Neural cell (in vitro differentiated cells): ENCODE measurements around the gene KCTD15. TPM values are rescaled to one million over a fixed set of nuclear protein-coding genes. Genes with fewer than 3 reads are reported as not detected.

Source experiments
- H2AFZ ChIP-seq: fragments of 200-600, 300-800 bp; sonication (generic), shearing (Covaris generic); 2 replicates; pipeline ENCODE4 v1.6.0; 2014; ENCODE audit warnings: low read depth, mild to moderate bottlenecking, antibody characterized with exemption, low read length, moderate library complexity
- H3F3A ChIP-seq: fragments of 200-600 bp; shearing (Covaris generic); 2 replicates; pipeline ENCODE4 v1.6.1; 2016; ENCODE audit warnings: mild to moderate bottlenecking, moderate library complexity, mixed read lengths, antibody characterized with exemption, low read length; ENCODE audit not compliant: insufficient read depth, poor library complexity, severe bottlenecking
- H3K27ac ChIP-seq: fragments of 200-600, 300-800 bp; sonication (generic), shearing (Covaris generic); 2 replicates; pipeline ENCODE4 v1.5.1; 2014; ENCODE audit warnings: mild to moderate bottlenecking, low read length, moderate library complexity
- H3K27me3 ChIP-seq: fragments of 300-800, 200-600 bp; sonication (generic), shearing (Covaris generic); 2 replicates; pipeline ENCODE4 v1.6.0; 2014; ENCODE audit warnings: mild to moderate bottlenecking, low read depth, low read length, moderate library complexity; ENCODE audit not compliant: insufficient read depth
- H3K36me3 ChIP-seq: fragments of 300-800, 200-600 bp; sonication (generic), shearing (Covaris generic); 2 replicates; pipeline ENCODE4 v1.5.1; 2014; ENCODE audit warnings: mild to moderate bottlenecking, antibody characterized with exemption, low read length, moderate library complexity; ENCODE audit not compliant: insufficient read depth
- H3K4me2 ChIP-seq: fragments of 300-800, 200-600 bp; sonication (generic), shearing (Covaris generic); 2 replicates; pipeline ENCODE4 v1.6.0; 2014; ENCODE audit warnings: mild to moderate bottlenecking, low read length
- H3K4me3 ChIP-seq: fragments of 300-800, 200-600 bp; sonication (generic), shearing (Covaris generic); 2 replicates; pipeline ENCODE4 v1.5.1; 2014; ENCODE audit warnings: mild to moderate bottlenecking, low read length, moderate library complexity
- H3K79me2 ChIP-seq: fragments of 200-600 bp; shearing (Covaris generic); replicated peaks from 2 replicates; pipeline ENCODE4 v1.6.0; 2014; ENCODE audit warnings: mild to moderate bottlenecking, low read length, moderate library complexity; ENCODE audit not compliant: insufficient read depth
- H3K9ac ChIP-seq: fragments of 300-800, 200-600 bp; sonication (generic), shearing (Covaris generic); 2 replicates; pipeline ENCODE4 v1.6.1; 2016; ENCODE audit warnings: mild to moderate bottlenecking, low read length, mixed read lengths
- H3K9me2 ChIP-seq: fragments of 200-600 bp; shearing (Covaris generic); 2 replicates; pipeline ENCODE4 v1.6.1; 2016; ENCODE audit warnings: mild to moderate bottlenecking, low read length, mixed read lengths; ENCODE audit not compliant: insufficient read depth
- H3K9me3 ChIP-seq: fragments of 200-600, 300-800 bp; sonication (generic), shearing (Covaris generic); 2 replicates; pipeline ENCODE4 v1.6.1; 2016; ENCODE audit warnings: mild to moderate bottlenecking, mixed run types, low read length, moderate library complexity, mixed read lengths
- H4K20me1 ChIP-seq: fragments of 200-600 bp; shearing (Covaris generic); 2 replicates; pipeline ENCODE4 v1.6.1; 2016; ENCODE audit warnings: mild to moderate bottlenecking, mixed run types; ENCODE audit not compliant: insufficient read depth
- EP300 ChIP-seq: fragments of 450-650 bp; conservative IDR thresholded peaks from 2 replicates; pipeline ENCODE4 v1.6.1; 2014; ENCODE audit warnings: antibody characterized with exemption, mild to moderate bottlenecking, moderate library complexity; ENCODE audit not compliant: poor library complexity, severe bottlenecking
- EZH2 ChIP-seq: fragments of 200-600, 300-800 bp; shearing (Covaris generic), sonication (generic); IDR thresholded peaks from 2 replicates; pipeline ENCODE4 v1.6.1; 2014; ENCODE audit warnings: antibody characterized with exemption, low read length, borderline replicate concordance, mild to moderate bottlenecking; ENCODE audit not compliant: insufficient read depth, poor library complexity, severe bottlenecking
- MXI1 ChIP-seq: fragments of 450-650 bp; conservative IDR thresholded peaks from 2 replicates; pipeline ENCODE4 v1.6.1; 2014; ENCODE audit warnings: antibody characterized with exemption, mild to moderate bottlenecking; ENCODE audit not compliant: poor library complexity, severe bottlenecking
- POLR2AphosphoS5 ChIP-seq: IDR thresholded peaks from 2 replicates; pipeline ENCODE4 v1.6.1; 2012
- RAD21 ChIP-seq: fragments of 450-650 bp; conservative IDR thresholded peaks from 2 replicates; pipeline ENCODE4 v1.6.1; 2014; ENCODE audit warnings: antibody characterized with exemption, mild to moderate bottlenecking, moderate library complexity
- REST ChIP-seq: IDR thresholded peaks from 2 replicates; pipeline ENCODE4 v1.6.1; 2012; ENCODE audit warnings: borderline replicate concordance
- SMC3 ChIP-seq: fragments of 450-650 bp; conservative IDR thresholded peaks from 2 replicates; pipeline ENCODE4 v1.6.1; 2014; ENCODE audit warnings: antibody characterized with exemption, mild to moderate bottlenecking, moderate library complexity; ENCODE audit not compliant: poor library complexity
- TAF1 ChIP-seq: IDR thresholded peaks from 2 replicates; pipeline ENCODE4 v1.6.1; 2012; ENCODE audit warnings: low read depth
- polyA plus RNA-seq: library from polyadenylated mRNA; depleted of rRNA; stranded (reverse); fragments of >200 nt; gene quantifications from 2 replicates; pipeline ENCODE4 v1.2.3, GENCODE V29; 2014
- TF ChIP-seq, protein P1 (sequence below): fragments of 450-650 bp; IDR thresholded peaks from 2 replicates; pipeline ENCODE4 v1.5.1; 2014; ENCODE audit warnings: antibody characterized with exemption, mild to moderate bottlenecking, moderate library complexity; ENCODE audit not compliant: poor library complexity, severe bottlenecking

Gene KCTD15
- polyA plus RNA-seq, 1 donor from 2014 or later = 67.9 TPM

GRCh38 chr19:33840382-33840781, 43.7 kb downstream of the KCTD15 start:
- Histone ChIP-seq H3K79me2 (no peaks in the 10 kb centered on the region), H3K9ac (no peak overlapping the region), H3K4me2 (no peak overlapping the region), H3F3A (no peaks in the 10 kb centered on the region), H3K4me3 (no peak overlapping the region), H3K27ac (no peak overlapping the region), H4K20me1 (no peaks in the 10 kb centered on the region), H3K27me3 (no peaks in the 10 kb centered on the region), H3K9me2 (no peaks in the 10 kb centered on the region), H3K9me3 (no peaks in the 10 kb centered on the region), H3K36me3 (no peaks in the 10 kb centered on the region), H2AFZ (no peak overlapping the region)
- TF ChIP-seq TAF1 (no peak), EP300 (no peak), RAD21 (no peak), EZH2 (no peak), MXI1 (no peak), REST (no peak), SMC3 (no peak), POLR2AphosphoS5 (no peak)
- TF ChIP-seq, protein P1, sequence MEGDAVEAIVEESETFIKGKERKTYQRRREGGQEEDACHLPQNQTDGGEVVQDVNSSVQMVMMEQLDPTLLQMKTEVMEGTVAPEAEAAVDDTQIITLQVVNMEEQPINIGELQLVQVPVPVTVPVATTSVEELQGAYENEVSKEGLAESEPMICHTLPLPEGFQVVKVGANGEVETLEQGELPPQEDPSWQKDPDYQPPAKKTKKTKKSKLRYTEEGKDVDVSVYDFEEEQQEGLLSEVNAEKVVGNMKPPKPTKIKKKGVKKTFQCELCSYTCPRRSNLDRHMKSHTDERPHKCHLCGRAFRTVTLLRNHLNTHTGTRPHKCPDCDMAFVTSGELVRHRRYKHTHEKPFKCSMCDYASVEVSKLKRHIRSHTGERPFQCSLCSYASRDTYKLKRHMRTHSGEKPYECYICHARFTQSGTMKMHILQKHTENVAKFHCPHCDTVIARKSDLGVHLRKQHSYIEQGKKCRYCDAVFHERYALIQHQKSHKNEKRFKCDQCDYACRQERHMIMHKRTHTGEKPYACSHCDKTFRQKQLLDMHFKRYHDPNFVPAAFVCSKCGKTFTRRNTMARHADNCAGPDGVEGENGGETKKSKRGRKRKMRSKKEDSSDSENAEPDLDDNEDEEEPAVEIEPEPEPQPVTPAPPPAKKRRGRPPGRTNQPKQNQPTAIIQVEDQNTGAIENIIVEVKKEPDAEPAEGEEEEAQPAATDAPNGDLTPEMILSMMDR = no peak

- H3K4me3 ChIP-seq = no peak overlapping the region
- H3K9me3 ChIP-seq = no peaks in the 10 kb centered on the region
- H3F3A ChIP-seq = no peaks in the 10 kb centered on the region
- H3K9me2 ChIP-seq = no peaks in the 10 kb centered on the region
- H3K79me2 ChIP-seq = no peaks in the 10 kb centered on the region
- TF ChIP-seq, protein P1 = no peak
- TF ChIP-seq TAF1 (no peak), MXI1 (no peak), EZH2 (no peak), SMC3 (no peak), EP300 (no peak), REST (no peak), POLR2AphosphoS5 (no peak), RAD21 (no peak)
- H3K36me3 ChIP-seq = no peaks in the 10 kb centered on the region
- no peak overlapping the region for H2AFZ ChIP-seq
- H4K20me1 ChIP-seq = no peaks in the 10 kb centered on the region
- no peak overlapping the region for H3K9ac ChIP-seq
- no peak overlapping the region for H3K27ac ChIP-seq
- no peak overlapping the region for H3K4me2 ChIP-seq
- H3K27me3 ChIP-seq = no peaks in the 10 kb centered on the region
Observed at GRCh38 chr19:33840783-33841182, 44.1 kb downstream of the KCTD15 start.
